Immature natural killer cell (primary cell): ENCODE results near the gene SMG6. TPM values are rescaled to one million over a fixed set of nuclear protein-coding genes. Genes with fewer than 3 reads are reported as not detected.
A peak's percentile ranks its signal among the peaks of the same experiment; 100 is the strongest.

Experiments used
- DNase-seq, 3 donors: peaks; one replicate each; pipeline ENCODE4 v3.0.0; 2022; ENCODE audit warnings: mixed read lengths in 1 of 3
- H3K27ac Mint-ChIP-seq, 6 donors: one replicate each; pipeline ENCODE4 v1.8.0; 2020; ENCODE audit warnings: mixed read lengths in 6 of 6, mild to moderate bottlenecking in 5 of 6, inconsistent platforms in 4 of 6, moderate library complexity in 3 of 6
- H3K27me3 Mint-ChIP-seq, 3 donors: one replicate each; pipeline ENCODE4 v1.8.0; 2020 to 2021; ENCODE audit warnings: low read depth in 3 of 3, mild to moderate bottlenecking in 3 of 3, mixed read lengths in 3 of 3, moderate library complexity in 3 of 3, inconsistent platforms in 1 of 3
- H3K36me3 Mint-ChIP-seq, 3 donors: one replicate each; pipeline ENCODE4 v1.8.0; 2020; ENCODE audit warnings: mixed read lengths in 3 of 3, inconsistent platforms in 2 of 3, mild to moderate bottlenecking in 2 of 3
- H3K4me1 Mint-ChIP-seq, 2 donors: one replicate each; pipeline ENCODE4 v1.8.0; 2020; ENCODE audit warnings: inconsistent platforms in 2 of 2, mild to moderate bottlenecking in 2 of 2, mixed read lengths in 2 of 2, moderate library complexity in 1 of 2
- H3K4me3 Mint-ChIP-seq, 5 donors: one replicate each; pipeline ENCODE4 v1.8.0; 2020; ENCODE audit warnings: mild to moderate bottlenecking in 5 of 5, mixed read lengths in 5 of 5, inconsistent platforms in 3 of 5, moderate library complexity in 3 of 5
- H3K9me3 Mint-ChIP-seq, 6 donors: one replicate each; pipeline ENCODE4 v1.8.0; 2020; ENCODE audit warnings: mild to moderate bottlenecking in 6 of 6, mixed read lengths in 6 of 6, inconsistent platforms in 4 of 6, moderate library complexity in 3 of 6
- polyA plus RNA-seq, 3 donors: library from polyadenylated mRNA; unstranded; fragments of 300-500 nt; fragmentation: Illumina TruSeq; gene quantifications; one replicate each; pipeline ENCODE4 v1.2.3, GENCODE V29; 2021

SMG6 gene
- polyA plus RNA-seq, 3 donors from 2014 or later, result 1.6 to 9.8 (median 4.7) TPM

DNA sequence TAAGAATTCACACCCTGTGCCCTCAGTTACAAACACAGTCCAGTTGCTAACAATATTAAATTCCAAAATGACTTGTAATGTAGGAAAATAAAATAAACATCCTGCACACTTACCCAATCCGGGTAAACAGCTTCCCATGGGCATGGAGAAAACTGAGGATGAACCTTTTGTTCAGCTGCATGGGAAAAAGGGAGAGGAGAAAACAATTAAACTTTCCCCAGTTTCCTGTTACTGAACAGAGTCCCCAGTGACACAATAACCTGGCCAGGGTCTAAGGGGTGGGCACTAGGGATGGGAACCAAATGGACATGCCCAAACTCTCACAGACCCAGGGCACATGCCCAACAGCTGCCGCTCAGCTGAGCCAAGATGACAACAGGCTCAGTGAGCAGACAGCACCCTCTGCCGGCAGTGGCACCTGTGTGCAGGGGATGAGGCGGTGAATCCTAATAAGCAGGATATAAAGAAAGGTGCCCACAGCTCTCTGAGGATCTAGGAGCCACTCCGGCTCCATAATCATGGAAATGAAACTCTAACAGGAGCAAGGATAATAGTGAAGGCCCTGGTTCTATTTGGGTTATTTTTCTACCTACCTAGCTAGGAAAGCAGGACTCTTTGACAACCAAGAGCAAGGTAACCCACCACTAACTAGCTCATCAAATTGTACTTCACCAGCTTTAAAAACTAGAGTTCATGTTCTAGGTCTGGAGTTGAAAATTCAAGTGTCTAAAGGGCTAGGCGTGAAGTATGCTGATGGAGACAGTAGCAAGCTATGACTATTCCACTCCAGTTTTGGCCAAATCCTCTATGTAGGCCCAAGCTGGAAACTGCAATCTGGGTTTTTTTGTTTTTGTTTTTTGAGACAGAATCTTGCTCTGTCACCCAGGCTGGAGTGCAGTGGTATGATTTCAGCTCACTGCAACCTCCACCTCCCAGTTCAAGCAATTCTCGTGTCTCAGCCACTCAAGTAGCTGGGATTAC is 58.8 kb downstream of the SMG6 start:
- peak overlapping the region; percentile 48 to 91 (median 76) for H3K27ac Mint-ChIP-seq
- H3K27me3 Mint-ChIP-seq, result peaks cover 0 to 3% (median 2%) of the 10 kb centered on the region in 3 donors
- no peak overlapping the region for H3K4me3 Mint-ChIP-seq
- H3K9me3 Mint-ChIP-seq, result no peaks in the 10 kb centered on the region
- peaks cover 26 to 30% of the 10 kb centered on the region in 2 donors for H3K4me1 Mint-ChIP-seq
- H3K36me3 Mint-ChIP-seq, result peaks cover 20 to 38% (median 35%) of the 10 kb centered on the region in 3 donors
- peak; percentile 76 to 81 (median 78) for DNase-seq

GRCh38 chr17:2243953-2244352 is 59.6 kb downstream of the SMG6 start:
- Mint-ChIP-seq H3K4me1 (peaks cover 17 to 22% of the 10 kb centered on the region in 2 donors), H3K27ac (peak overlapping the region in 3 of 6 donors; percentile 25 to 80 (median 62)), H3K36me3 (peaks cover 16 to 35% (median 33%) of the 10 kb centered on the region in 3 donors), H3K27me3 (peaks cover 0 to 3% (median 2%) of the 10 kb centered on the region in 3 donors), H3K9me3 (no peaks in the 10 kb centered on the region), H3K4me3 (no peak overlapping the region)
- no peak for DNase-seq

DNA sequence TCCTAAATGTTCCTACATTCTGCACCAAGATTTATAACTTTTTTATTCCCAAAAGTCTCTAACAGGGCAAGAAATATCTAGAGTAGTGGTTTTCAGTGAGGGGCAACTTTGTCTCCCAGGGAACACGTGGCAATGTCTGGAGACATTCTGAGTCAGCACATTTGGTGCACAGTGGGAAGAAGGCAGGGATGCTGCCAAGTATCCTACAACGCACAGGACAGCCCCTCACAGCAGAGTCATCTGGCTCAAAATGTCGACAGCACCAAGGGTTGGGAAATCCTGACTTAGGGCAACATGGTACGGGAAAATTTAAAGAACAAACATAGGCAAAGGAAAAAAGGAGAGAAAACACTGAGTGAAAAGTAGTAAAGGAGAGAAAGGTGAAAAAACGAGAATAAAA is 61.8 kb downstream of the SMG6 start:
- DNase-seq, result no peak
- Mint-ChIP-seq H3K27ac (peak overlapping the region in 2 of 6 donors; percentile 37 to 42), H3K4me1 (peaks cover 11 to 14% of the 10 kb centered on the region in 2 donors), H3K9me3 (no peaks in the 10 kb centered on the region), H3K4me3 (no peak overlapping the region), H3K36me3 (peaks cover 16 to 33% (median 29%) of the 10 kb centered on the region in 3 donors), H3K27me3 (peaks cover 0 to 3% (median 0%) of the 10 kb centered on the region in 3 donors)

- H3K36me3 Mint-ChIP-seq, result peaks cover 21 to 37% (median 28%) of the 10 kb centered on the region in 3 donors
- H3K9me3 Mint-ChIP-seq, result no peaks in the 10 kb centered on the region
- H3K27me3 Mint-ChIP-seq, result peaks cover 0 to 3% (median 0%) of the 10 kb centered on the region in 3 donors
- no peak overlapping the region for H3K4me3 Mint-ChIP-seq
- DNase-seq, result no peak
- no peak overlapping the region for H3K27ac Mint-ChIP-seq
- H3K4me1 Mint-ChIP-seq, result peaks cover 11 to 14% of the 10 kb centered on the region in 2 donors
These were observed 63.0 kb downstream of the SMG6 start for GRCh38 chr17:2240541-2240940.

- Mint-ChIP-seq H3K4me3 (no peak overlapping the region), H3K4me1 (peaks cover 9 to 12% of the 10 kb centered on the region in 2 donors), H3K9me3 (no peaks in the 10 kb centered on the region), H3K27me3 (peaks cover 0 to 3% (median 0%) of the 10 kb centered on the region in 3 donors), H3K36me3 (peaks cover 24 to 41% (median 28%) of the 10 kb centered on the region in 3 donors), H3K27ac (no peak overlapping the region)
- no peak for DNase-seq
These were observed 63.6 kb downstream of the SMG6 start for GRCh38 chr17:2239882-2240430.

DNA sequence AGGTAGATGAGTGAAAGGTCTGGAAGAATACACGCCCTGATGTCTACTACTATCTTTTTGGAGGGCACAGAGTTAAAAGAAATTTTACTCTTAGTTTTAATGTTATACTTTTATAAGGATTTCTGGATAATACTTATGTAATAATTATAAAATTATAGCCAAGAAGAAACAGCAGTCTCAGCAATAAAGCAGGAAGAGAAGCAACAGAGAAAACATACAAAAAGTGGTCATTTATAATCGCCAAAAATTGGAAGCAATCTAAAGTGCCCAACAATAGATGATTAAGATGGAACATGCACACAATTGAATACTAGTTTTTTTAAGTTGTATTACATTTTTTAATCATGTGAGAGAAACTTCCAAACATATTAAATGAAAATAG is 64.4 kb downstream of the SMG6 start:
- no peak overlapping the region for H3K27ac Mint-ChIP-seq
- peaks cover 1 to 4% of the 10 kb centered on the region in 2 donors for H3K4me1 Mint-ChIP-seq
- no peaks in the 10 kb centered on the region for H3K9me3 Mint-ChIP-seq
- H3K4me3 Mint-ChIP-seq, result no peak overlapping the region
- no peak for DNase-seq
- peaks cover 24 to 44% (median 28%) of the 10 kb centered on the region in 3 donors for H3K36me3 Mint-ChIP-seq
- H3K27me3 Mint-ChIP-seq, result peaks cover 0 to 1% (median 0%) of the 10 kb centered on the region in 3 donors

DNA sequence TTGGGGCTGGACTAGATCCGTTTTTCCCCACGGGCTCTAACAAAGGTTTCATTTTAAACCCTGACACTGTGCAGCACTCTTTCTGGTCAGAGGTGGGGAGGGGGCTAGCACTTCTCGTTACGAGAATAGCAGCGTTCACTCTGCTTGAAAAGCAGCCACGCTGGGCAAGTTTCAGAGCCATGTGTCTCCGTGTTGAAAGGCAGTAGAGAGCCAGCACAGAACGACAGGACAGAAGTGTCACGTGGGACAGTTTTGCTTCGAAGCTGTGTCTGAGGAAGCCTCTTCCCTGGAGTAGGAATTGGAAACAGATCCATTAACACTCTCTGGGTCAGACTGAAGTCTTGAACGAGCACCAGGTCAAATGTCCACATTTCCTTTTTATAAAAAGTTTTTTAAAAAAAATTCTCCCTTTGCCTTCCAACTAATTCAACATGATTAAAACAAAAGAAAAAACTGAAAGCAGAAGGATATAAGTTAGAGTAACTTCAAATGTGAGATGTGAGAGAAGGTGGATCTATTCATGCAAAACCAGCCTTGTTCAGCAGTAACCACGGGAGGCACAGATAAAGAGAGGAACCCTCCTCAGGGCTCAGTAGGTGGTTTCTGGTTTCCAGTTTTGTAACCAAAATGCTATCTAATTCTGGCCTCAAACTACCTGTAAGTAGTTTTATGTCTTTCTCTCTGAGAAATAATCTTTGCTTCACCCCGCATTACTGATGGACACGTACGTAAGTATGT is 65.0 kb downstream of the SMG6 start:
- peaks cover 0 to 1% (median 0%) of the 10 kb centered on the region in 3 donors for H3K27me3 Mint-ChIP-seq
- DNase-seq, result no peak
- H3K9me3 Mint-ChIP-seq, result no peaks in the 10 kb centered on the region
- no peak overlapping the region for H3K27ac Mint-ChIP-seq
- no peaks in the 10 kb centered on the region for H3K4me1 Mint-ChIP-seq
- peaks cover 20 to 44% (median 24%) of the 10 kb centered on the region in 3 donors for H3K36me3 Mint-ChIP-seq
- no peak overlapping the region for H3K4me3 Mint-ChIP-seq

DNA sequence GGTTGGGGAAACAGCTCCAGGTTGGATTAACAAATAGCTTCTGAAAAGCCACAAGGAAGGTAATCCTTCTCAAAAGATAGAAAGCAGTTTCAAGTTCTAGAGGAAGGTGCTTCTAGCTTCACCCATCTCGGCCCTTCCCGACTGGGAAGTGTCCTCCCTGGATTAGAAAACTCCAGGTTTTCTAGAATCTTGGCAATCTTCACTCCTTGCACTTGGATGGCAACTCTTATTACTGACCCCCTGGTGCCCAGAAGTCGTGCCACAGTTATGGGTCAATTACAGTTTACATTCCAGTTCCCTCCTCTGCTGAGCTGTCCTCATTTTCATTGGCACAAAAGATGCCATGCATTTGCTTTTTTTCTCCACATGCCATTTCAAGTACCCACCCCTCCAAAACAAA is 65.6 kb downstream of the SMG6 start:
- Mint-ChIP-seq H3K36me3 (peaks cover 20 to 42% (median 21%) of the 10 kb centered on the region in 3 donors), H3K4me3 (no peak overlapping the region), H3K4me1 (no peaks in the 10 kb centered on the region), H3K9me3 (no peaks in the 10 kb centered on the region), H3K27me3 (peaks cover 0 to 1% (median 0%) of the 10 kb centered on the region in 3 donors), H3K27ac (no peak overlapping the region)
- no peak for DNase-seq

- no peak overlapping the region for H3K27ac Mint-ChIP-seq
- H3K27me3 Mint-ChIP-seq, result peaks cover 0 to 1% (median 0%) of the 10 kb centered on the region in 3 donors
- no peaks in the 10 kb centered on the region for H3K9me3 Mint-ChIP-seq
- no peak overlapping the region for H3K4me3 Mint-ChIP-seq
- no peaks in the 10 kb centered on the region for H3K4me1 Mint-ChIP-seq
- H3K36me3 Mint-ChIP-seq, result peaks cover 17 to 43% (median 17%) of the 10 kb centered on the region in 3 donors
- no peak for DNase-seq
These were observed 66.1 kb downstream of the SMG6 start for GRCh38 chr17:2237521-2237921.

GRCh38 chr17:2235792-2236366 is 67.7 kb downstream of the SMG6 start:
- H3K27ac Mint-ChIP-seq, result no peak overlapping the region
- H3K27me3 Mint-ChIP-seq, result peaks cover 0 to 1% (median 0%) of the 10 kb centered on the region in 3 donors
- DNase-seq, result no peak
- H3K4me1 Mint-ChIP-seq, result peaks cover 0 to 3% of the 10 kb centered on the region in 2 donors
- H3K36me3 Mint-ChIP-seq, result peaks cover 10 to 31% (median 16%) of the 10 kb centered on the region in 3 donors
- H3K4me3 Mint-ChIP-seq, result no peak overlapping the region
- H3K9me3 Mint-ChIP-seq, result no peaks in the 10 kb centered on the region

- Mint-ChIP-seq H3K36me3 (peaks cover 5 to 29% (median 18%) of the 10 kb centered on the region in 3 donors), H3K4me1 (peaks cover 0 to 9% of the 10 kb centered on the region in 2 donors), H3K9me3 (no peaks in the 10 kb centered on the region), H3K27me3 (peaks cover 0 to 1% (median 0%) of the 10 kb centered on the region in 3 donors), H3K27ac (no peak overlapping the region), H3K4me3 (no peak overlapping the region)
- DNase-seq, result no peak
These were observed 68.3 kb downstream of the SMG6 start for GRCh38 chr17:2235265-2235664.

DNA sequence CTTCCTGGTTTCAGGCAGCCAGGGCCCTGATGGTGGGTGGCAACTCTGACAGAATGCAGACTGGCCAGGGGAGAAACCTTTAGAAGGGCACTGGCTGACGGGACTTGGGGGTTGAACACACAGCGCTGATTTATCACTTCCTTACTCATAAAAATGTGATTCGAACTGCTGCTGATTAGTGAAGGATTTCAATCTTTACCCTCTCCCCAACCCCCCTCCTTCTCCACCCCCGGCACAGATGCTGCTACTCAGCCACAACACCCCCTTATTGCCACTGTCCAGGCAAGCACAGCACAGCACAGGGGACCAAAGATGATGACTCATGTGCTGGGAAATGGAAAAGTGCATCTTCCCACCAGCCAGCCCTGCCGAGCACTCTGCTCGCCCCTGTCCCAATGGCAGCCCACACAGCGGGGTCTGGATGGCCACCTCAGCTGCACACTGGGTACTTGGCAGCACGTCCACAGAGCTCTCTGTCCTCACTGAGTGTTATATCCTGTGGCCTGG is 70.1 kb downstream of the SMG6 start:
- peaks cover 0 to 10% of the 10 kb centered on the region in 2 donors for H3K4me1 Mint-ChIP-seq
- no peak overlapping the region for H3K27ac Mint-ChIP-seq
- no peaks in the 10 kb centered on the region for H3K9me3 Mint-ChIP-seq
- peaks cover 0 to 22% (median 17%) of the 10 kb centered on the region in 3 donors for H3K36me3 Mint-ChIP-seq
- peaks cover 0 to 1% (median 0%) of the 10 kb centered on the region in 3 donors for H3K27me3 Mint-ChIP-seq
- no peak for DNase-seq
- no peak overlapping the region for H3K4me3 Mint-ChIP-seq

DNA sequence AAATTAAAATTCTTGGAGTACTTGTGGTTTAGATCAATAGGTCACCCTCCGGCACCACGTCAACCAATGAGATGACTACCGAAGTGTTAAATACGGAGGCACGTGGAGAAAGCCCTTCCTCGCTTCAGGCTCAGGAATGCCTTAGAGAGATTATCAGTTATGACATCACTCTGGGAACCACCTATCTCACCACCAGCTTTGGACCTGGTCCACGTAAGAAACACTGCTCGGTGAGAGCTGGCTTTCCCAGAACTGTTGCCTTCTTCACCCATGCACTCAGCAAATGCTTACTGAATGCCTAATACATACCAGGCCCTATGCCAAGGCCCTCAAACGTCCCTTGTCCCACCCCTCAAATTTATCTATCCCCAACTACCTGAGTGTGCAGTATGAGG is 71.3 kb downstream of the SMG6 start:
- Mint-ChIP-seq H3K4me3 (no peak overlapping the region), H3K9me3 (no peaks in the 10 kb centered on the region), H3K4me1 (peaks cover 0 to 10% of the 10 kb centered on the region in 2 donors), H3K27me3 (peaks cover 0 to 1% (median 0%) of the 10 kb centered on the region in 3 donors), H3K36me3 (peaks cover 0 to 22% (median 17%) of the 10 kb centered on the region in 3 donors), H3K27ac (no peak overlapping the region)
- no peak for DNase-seq
